ENCODE data around the gene CDKN2C. TPM values are rescaled to one million over a fixed set of nuclear protein-coding genes. Genes with fewer than 3 reads are reported as not detected.

The CDKN2C gene
- total and polyA plus RNA-seq, 7 experiments from 2014 or later = 3.3 to 40.3 (median 4.9) TPM

DNA sequence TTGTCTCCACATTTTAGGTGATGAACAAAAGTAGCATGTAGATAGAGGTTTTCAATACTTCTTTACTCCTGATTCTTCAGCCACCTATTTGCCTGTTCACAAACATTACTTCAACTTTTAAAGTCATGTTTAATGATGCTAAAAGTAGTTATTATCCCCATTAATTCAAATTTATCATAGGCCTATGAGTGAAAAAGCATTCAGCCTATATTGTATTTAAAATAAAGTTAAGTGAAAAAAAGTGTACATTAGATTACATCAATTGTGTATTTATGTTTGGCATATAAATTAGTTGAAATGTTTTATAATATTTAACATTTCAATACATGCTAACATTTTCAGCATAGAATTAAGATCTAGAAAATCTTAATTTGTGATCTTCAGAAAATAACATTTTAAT is 10.5 kb downstream of the CDKN2C start:
- ATAC-seq = no peak
- Mint-ChIP-seq H3K27ac (no peak overlapping the region), H3K36me3 (peaks cover 0 to 6% (median 0%) of the 10 kb centered on the region in 5 donors), H3K9me3 (no peaks in the 10 kb centered on the region), H3K4me1 (peaks cover 10 to 30% (median 21%) of the 10 kb centered on the region in 7 donors), H3K27me3 (peaks cover 21 to 69% (median 29%) of the 10 kb centered on the region in 5 donors), H3K4me3 (no peak overlapping the region)
- Histone ChIP-seq H3K27ac (ENCODE audit: low read depth, low read length) (no peak overlapping the region), H3K36me3 (ENCODE audit: control insufficient read depth in 2 of 3, insufficient read depth in 3 of 3, low read length in 3 of 3) (no peaks in the 10 kb centered on the region), H3K9me3 (ENCODE audit: control insufficient read depth in 2 of 3, low read length in 3 of 3) (no peaks in the 10 kb centered on the region), H3K27me3 (ENCODE audit: control insufficient read depth in 2 of 2, insufficient read depth in 2 of 2, low read length in 2 of 2) (peaks cover 0 to 5% of the 10 kb centered on the region in 2 donors), H3K4me1 (ENCODE audit: control insufficient read depth in 2 of 2, insufficient read depth in 2 of 2, low read length in 2 of 2) (peaks cover 0 to 13% of the 10 kb centered on the region in 2 donors), H3K4me3 (ENCODE audit: low read length) (no peak overlapping the region)
- CTCF ChIA-PET = no interaction called here
- no peak for DNase-seq
- POLR2A ChIA-PET = interaction anchor here (3.9 kb wide), 1 partner anchor 11 kb away, joined by 31 read pairs; the partner anchor contains the start of gene CDKN2C
- intact Hi-C loops (cut with micrococcal nuclease) = no loop called here

DNA sequence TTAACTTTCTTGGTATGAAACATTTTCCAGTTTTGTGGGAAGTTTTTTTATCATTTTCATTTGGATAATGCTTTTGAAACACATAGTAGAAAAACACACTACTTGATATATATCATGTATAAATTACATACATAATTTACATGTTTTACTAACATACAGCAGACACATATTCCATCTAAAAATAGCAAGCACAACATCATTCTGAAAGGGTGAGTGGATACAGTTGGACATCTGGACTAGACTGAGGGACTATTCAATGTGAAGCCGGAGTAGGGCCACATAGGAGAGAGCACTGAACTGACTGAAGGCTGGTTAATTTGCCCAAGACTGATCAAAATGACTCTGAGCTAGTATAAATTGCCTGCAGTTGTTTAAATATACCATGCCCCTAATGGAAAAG is 11.7 kb downstream of the CDKN2C start:
- intact Hi-C loops (cut with micrococcal nuclease) = no loop called here
- Histone ChIP-seq H3K36me3 (ENCODE audit: control insufficient read depth in 2 of 3, insufficient read depth in 3 of 3, low read length in 3 of 3) (no peaks in the 10 kb centered on the region), H3K27ac (ENCODE audit: low read depth, low read length) (no peak overlapping the region), H3K4me1 (ENCODE audit: control insufficient read depth in 2 of 2, insufficient read depth in 2 of 2, low read length in 2 of 2) (peaks cover 0 to 6% of the 10 kb centered on the region in 2 donors), H3K27me3 (ENCODE audit: control insufficient read depth in 2 of 2, insufficient read depth in 2 of 2, low read length in 2 of 2) (no peaks in the 10 kb centered on the region), H3K4me3 (ENCODE audit: low read length) (no peak overlapping the region), H3K9me3 (ENCODE audit: control insufficient read depth in 2 of 3, low read length in 3 of 3) (no peaks in the 10 kb centered on the region)
- Mint-ChIP-seq H3K9me3 (no peaks in the 10 kb centered on the region), H3K27me3 (peaks cover 13 to 69% (median 21%) of the 10 kb centered on the region in 5 donors), H3K36me3 (no peaks in the 10 kb centered on the region), H3K27ac (no peak overlapping the region), H3K4me3 (no peak overlapping the region), H3K4me1 (peaks cover 10 to 23% (median 15%) of the 10 kb centered on the region in 7 donors)
- ChIA-PET POLR2A (no interaction called here), CTCF (no interaction called here)
- DNase-seq (no peak), ATAC-seq (no peak)

DNA sequence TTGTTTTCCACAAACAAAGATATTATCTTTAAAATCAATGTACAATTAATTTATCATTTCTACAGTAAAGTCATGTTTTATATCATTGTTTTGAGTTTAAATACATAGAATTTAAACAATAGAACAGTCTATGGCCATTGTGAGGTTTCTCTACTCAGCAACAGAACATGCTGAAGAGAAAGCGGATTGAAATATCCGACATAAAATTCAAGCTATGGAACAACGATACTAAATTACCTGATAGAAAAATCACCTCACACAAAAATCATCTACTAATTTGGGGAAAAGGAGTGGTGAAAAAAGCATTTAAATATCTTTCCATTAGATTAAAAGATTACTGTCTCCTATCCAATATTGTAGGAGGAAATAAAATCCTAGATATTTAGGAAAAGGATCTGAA is 12.6 kb downstream of the CDKN2C start:
- no peaks in the 10 kb centered on the region for H3K9me3 ChIP-seq (ENCODE audit: control insufficient read depth in 2 of 3, low read length in 3 of 3)
- CTCF ChIA-PET = no interaction called here
- H3K27ac ChIP-seq (ENCODE audit: low read depth, low read length) = no peak overlapping the region
- ATAC-seq (no peak), DNase-seq (no peak)
- H3K36me3 Mint-ChIP-seq = no peaks in the 10 kb centered on the region
- intact Hi-C loops (cut with micrococcal nuclease) = no loop called here
- no peaks in the 10 kb centered on the region for H3K9me3 Mint-ChIP-seq
- peaks cover 10 to 19% (median 11%) of the 10 kb centered on the region in 7 donors for H3K4me1 Mint-ChIP-seq
- H3K4me3 Mint-ChIP-seq = no peak overlapping the region
- H3K4me1 ChIP-seq (ENCODE audit: control insufficient read depth in 2 of 2, insufficient read depth in 2 of 2, low read length in 2 of 2) = no peaks in the 10 kb centered on the region
- no peaks in the 10 kb centered on the region for H3K27me3 ChIP-seq (ENCODE audit: control insufficient read depth in 2 of 2, insufficient read depth in 2 of 2, low read length in 2 of 2)
- no peaks in the 10 kb centered on the region for H3K36me3 ChIP-seq (ENCODE audit: control insufficient read depth in 2 of 3, insufficient read depth in 3 of 3, low read length in 3 of 3)
- POLR2A ChIA-PET = no interaction called here
- peaks cover 10 to 65% (median 19%) of the 10 kb centered on the region in 5 donors for H3K27me3 Mint-ChIP-seq
- H3K4me3 ChIP-seq (ENCODE audit: low read length) = no peak overlapping the region
- H3K27ac Mint-ChIP-seq = no peak overlapping the region

DNA sequence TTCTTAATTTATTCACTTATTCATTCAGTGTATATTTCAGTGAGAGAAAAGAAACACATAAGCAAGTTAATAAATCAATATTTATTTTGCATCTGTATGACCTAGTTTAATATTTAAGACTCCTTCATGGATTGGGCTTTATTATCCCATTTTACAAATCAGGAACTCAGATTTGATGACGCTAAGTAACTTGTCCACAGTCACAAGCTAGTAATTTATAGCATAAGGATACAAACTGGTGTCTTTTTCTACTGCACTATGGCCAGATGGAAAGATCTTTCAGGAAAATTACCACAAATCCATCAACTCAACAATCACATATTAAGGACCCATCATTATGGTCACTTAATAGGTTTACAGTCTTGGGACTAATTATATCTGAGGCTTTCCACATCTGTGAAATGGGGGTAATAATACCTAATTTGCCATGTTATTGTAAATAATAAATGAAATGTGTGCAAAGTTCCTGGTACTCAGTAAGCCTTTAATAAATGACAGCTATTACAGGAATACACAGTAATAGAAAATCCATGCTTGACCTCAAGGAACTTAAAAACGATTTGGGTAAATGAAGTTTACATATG is 13.3 kb downstream of the CDKN2C start:
- CTCF ChIA-PET = no interaction called here
- peaks cover 9 to 18% (median 10%) of the 10 kb centered on the region in 7 donors for H3K4me1 Mint-ChIP-seq

DNA sequence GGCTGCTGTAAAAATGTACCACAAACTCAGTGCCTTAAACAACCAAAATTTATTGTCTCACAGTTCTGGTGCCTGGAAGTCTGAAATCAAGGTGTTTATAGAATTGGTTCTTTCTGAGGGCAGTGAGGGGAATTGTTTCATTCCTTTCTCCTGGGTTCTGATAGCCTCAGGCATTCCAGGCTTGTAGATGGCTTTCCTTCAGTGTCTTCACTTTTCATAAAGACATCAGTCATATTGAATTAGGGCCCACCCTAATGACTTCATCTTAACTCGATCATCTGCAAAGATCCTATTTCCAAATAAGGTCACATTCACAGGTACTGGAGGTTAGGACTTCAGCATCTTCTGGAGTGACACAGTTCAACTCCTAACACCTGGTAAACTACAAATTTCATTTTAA is 15.0 kb downstream of the CDKN2C start:
- peaks cover 0 to 50% (median 5%) of the 10 kb centered on the region in 5 donors for H3K27me3 Mint-ChIP-seq
- Histone ChIP-seq H3K4me1 (ENCODE audit: control insufficient read depth in 2 of 2, insufficient read depth in 2 of 2, low read length in 2 of 2) (no peaks in the 10 kb centered on the region), H3K27ac (ENCODE audit: low read depth, low read length) (no peak overlapping the region), H3K4me3 (ENCODE audit: low read length) (no peak overlapping the region), H3K9me3 (ENCODE audit: control insufficient read depth in 2 of 3, low read length in 3 of 3) (no peaks in the 10 kb centered on the region), H3K27me3 (ENCODE audit: control insufficient read depth in 2 of 2, insufficient read depth in 2 of 2, low read length in 2 of 2) (no peaks in the 10 kb centered on the region), H3K36me3 (ENCODE audit: control insufficient read depth in 2 of 3, insufficient read depth in 3 of 3, low read length in 3 of 3) (no peaks in the 10 kb centered on the region)
- ChIA-PET CTCF (no interaction called here), POLR2A (no interaction called here)
- H3K27ac Mint-ChIP-seq = no peak overlapping the region
- H3K9me3 Mint-ChIP-seq = no peaks in the 10 kb centered on the region
- peaks cover 0 to 4% (median 0%) of the 10 kb centered on the region in 7 donors for H3K4me1 Mint-ChIP-seq
- no peaks in the 10 kb centered on the region for H3K36me3 Mint-ChIP-seq
- ATAC-seq (no peak), DNase-seq (no peak)
- H3K4me3 Mint-ChIP-seq = no peak overlapping the region
- intact Hi-C loops (cut with micrococcal nuclease) = no loop called here

More for the DNA sequence above, 13.3 kb downstream of the CDKN2C start:
- H3K9me3 Mint-ChIP-seq = no peaks in the 10 kb centered on the region
- H3K36me3 Mint-ChIP-seq = no peaks in the 10 kb centered on the region
- Histone ChIP-seq H3K4me3 (ENCODE audit: low read length) (no peak overlapping the region), H3K27me3 (ENCODE audit: control insufficient read depth in 2 of 2, insufficient read depth in 2 of 2, low read length in 2 of 2) (no peaks in the 10 kb centered on the region), H3K9me3 (ENCODE audit: control insufficient read depth in 2 of 3, low read length in 3 of 3) (no peaks in the 10 kb centered on the region), H3K36me3 (ENCODE audit: control insufficient read depth in 2 of 3, insufficient read depth in 3 of 3, low read length in 3 of 3) (no peaks in the 10 kb centered on the region), H3K27ac (ENCODE audit: low read depth, low read length) (no peak overlapping the region), H3K4me1 (ENCODE audit: control insufficient read depth in 2 of 2, insufficient read depth in 2 of 2, low read length in 2 of 2) (no peaks in the 10 kb centered on the region)
- peaks cover 10 to 66% (median 19%) of the 10 kb centered on the region in 5 donors for H3K27me3 Mint-ChIP-seq
- ATAC-seq (no peak), DNase-seq (no peak)
- POLR2A ChIA-PET = no interaction called here
- intact Hi-C loops (cut with micrococcal nuclease) = no loop called here
- H3K27ac Mint-ChIP-seq = no peak overlapping the region
- H3K4me3 Mint-ChIP-seq = no peak overlapping the region

DNA sequence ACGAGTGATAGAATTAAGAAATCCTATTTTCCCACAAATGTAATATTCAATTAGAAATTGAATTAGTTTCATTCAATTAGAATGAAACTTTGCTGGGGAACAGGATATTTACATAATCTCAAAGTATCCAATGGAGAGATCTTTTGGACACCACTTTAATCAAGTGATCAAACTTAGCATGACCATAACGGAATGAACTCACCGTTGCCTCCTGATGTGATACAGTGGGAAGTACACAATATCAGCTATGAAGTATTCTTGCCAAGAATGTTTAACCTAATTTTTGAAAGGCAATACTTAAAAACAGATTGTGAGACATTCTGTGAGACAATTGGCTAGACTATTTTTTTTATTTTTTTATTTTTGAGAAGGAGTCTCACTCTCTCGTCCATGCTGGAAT is 16.6 kb downstream of the CDKN2C start:
- no peaks in the 10 kb centered on the region for H3K27me3 ChIP-seq (ENCODE audit: control insufficient read depth in 2 of 2, insufficient read depth in 2 of 2, low read length in 2 of 2)
- intact Hi-C loops (cut with micrococcal nuclease) = no loop called here
- H3K9me3 Mint-ChIP-seq = no peaks in the 10 kb centered on the region
- peaks cover 0 to 4% (median 0%) of the 10 kb centered on the region in 7 donors for H3K4me1 Mint-ChIP-seq
- H3K36me3 Mint-ChIP-seq = no peaks in the 10 kb centered on the region
- no peaks in the 10 kb centered on the region for H3K4me1 ChIP-seq (ENCODE audit: control insufficient read depth in 2 of 2, insufficient read depth in 2 of 2, low read length in 2 of 2)
- H3K27ac ChIP-seq (ENCODE audit: low read depth, low read length) = no peak overlapping the region
- H3K9me3 ChIP-seq (ENCODE audit: control insufficient read depth in 2 of 3, low read length in 3 of 3) = no peaks in the 10 kb centered on the region
- H3K4me3 ChIP-seq (ENCODE audit: low read length) = no peak overlapping the region
- H3K27me3 Mint-ChIP-seq = peaks cover 0 to 40% (median 4%) of the 10 kb centered on the region in 5 donors
- H3K36me3 ChIP-seq (ENCODE audit: control insufficient read depth in 2 of 3, insufficient read depth in 3 of 3, low read length in 3 of 3) = no peaks in the 10 kb centered on the region
- H3K27ac Mint-ChIP-seq = no peak overlapping the region
- DNase-seq (no peak), ATAC-seq (no peak)
- H3K4me3 Mint-ChIP-seq = no peak overlapping the region
- ChIA-PET CTCF (no interaction called here), POLR2A (no interaction called here)

DNA sequence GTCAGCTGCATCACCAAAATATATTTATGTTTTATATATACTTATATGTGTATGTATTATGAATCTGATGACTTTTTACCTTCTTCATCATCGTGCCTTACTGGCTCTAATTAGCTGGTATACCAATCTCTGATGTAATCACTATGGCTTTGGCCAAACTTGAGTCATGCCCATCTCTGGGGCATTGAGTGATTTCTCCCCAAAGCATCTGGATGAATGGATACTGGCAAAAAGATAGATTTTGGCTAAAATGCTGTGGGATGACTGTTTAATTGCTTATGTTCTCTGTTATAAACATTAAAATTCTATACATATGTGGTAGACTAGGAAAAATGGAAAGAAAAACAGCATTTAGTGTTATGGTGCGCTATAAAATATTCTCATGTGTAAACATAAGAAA is 19.6 kb downstream of the CDKN2C start:
- CTCF ChIA-PET = no interaction called here
- H3K27me3 Mint-ChIP-seq = peaks cover 0 to 21% (median 7%) of the 10 kb centered on the region in 5 donors

More for the DNA sequence above, 19.6 kb downstream of the CDKN2C start:
- POLR2A ChIA-PET = no interaction called here
- Mint-ChIP-seq H3K4me3 (no peak overlapping the region), H3K9me3 (no peaks in the 10 kb centered on the region), H3K4me1 (peaks cover 0 to 2% (median 0%) of the 10 kb centered on the region in 7 donors), H3K36me3 (no peaks in the 10 kb centered on the region), H3K27ac (no peak overlapping the region)
- DNase-seq = no peak
- no peak for ATAC-seq
- Histone ChIP-seq H3K9me3 (ENCODE audit: control insufficient read depth in 2 of 3, low read length in 3 of 3) (no peaks in the 10 kb centered on the region), H3K4me3 (ENCODE audit: low read length) (no peak overlapping the region), H3K4me1 (ENCODE audit: control insufficient read depth in 2 of 2, insufficient read depth in 2 of 2, low read length in 2 of 2) (no peaks in the 10 kb centered on the region), H3K27ac (ENCODE audit: low read depth, low read length) (no peak overlapping the region), H3K27me3 (ENCODE audit: control insufficient read depth in 2 of 2, insufficient read depth in 2 of 2, low read length in 2 of 2) (no peaks in the 10 kb centered on the region), H3K36me3 (ENCODE audit: control insufficient read depth in 2 of 3, insufficient read depth in 3 of 3, low read length in 3 of 3) (no peaks in the 10 kb centered on the region)
- intact Hi-C loops (cut with micrococcal nuclease) = no loop called here
